Keratinocyte (primary cell): ENCODE measurements around the gene AGXT2. TPM values are rescaled to one million over a fixed set of nuclear protein-coding genes. Genes with fewer than 3 reads are reported as not detected.

Experiments used
- DNase-seq: peaks from one replicate; pipeline ENCODE4 v3.0.0-alpha.2; 2011; ENCODE audit warnings: low read depth, missing footprints, low spot score
- FAIRE-seq: peaks from 2 replicates; lab custom pipeline; 2011; peaks lifted over from hg19 to GRCh38; lab: Jason Lieb, UNC
- H2AFZ ChIP-seq: 2 replicates; pipeline ENCODE4 v1.6.0; 2012; ENCODE audit warnings: low read length, control low read depth, inconsistent platforms; ENCODE audit not compliant: control insufficient read depth
- H3K27ac ChIP-seq: 2 replicates; pipeline ENCODE4 v1.5.1; 2011; ENCODE audit warnings: low read length; ENCODE audit not compliant: control insufficient read depth, insufficient read depth
- H3K27me3 ChIP-seq: 3 replicates; pipeline ENCODE4 v1.6.0; 2011; ENCODE audit warnings: low read length; ENCODE audit not compliant: control insufficient read depth, insufficient read depth; ENCODE audit errors: extremely low read depth
- H3K36me3 ChIP-seq, 2 experiments: 2 replicates in 1 of 2; 3 replicates in 1 of 2; pipeline ENCODE4 v1.5.1; 2011; ENCODE audit warnings: low read length in 2 of 2, mild to moderate bottlenecking in 1 of 2; ENCODE audit not compliant: control insufficient read depth in 2 of 2, insufficient read depth in 2 of 2; ENCODE audit errors: extremely low read depth in 1 of 2
- H3K4me1 ChIP-seq: 3 replicates; pipeline ENCODE4 v1.5.1; 2011; ENCODE audit warnings: low read length; ENCODE audit not compliant: control insufficient read depth, insufficient read depth; ENCODE audit errors: extremely low read depth
- H3K4me2 ChIP-seq: 3 replicates; pipeline ENCODE4 v1.6.0; 2011; ENCODE audit warnings: low read depth, low read length; ENCODE audit not compliant: control insufficient read depth, insufficient read depth; ENCODE audit errors: extremely low read depth
- H3K4me3 ChIP-seq, 3 experiments: fragments of 200-600 bp in 1 of 3; sonication (generic) in 1 of 3; 2 replicates in 2 of 3; 3 replicates in 1 of 3; pipeline ENCODE4 v1.5.1; 2011 to 2016; ENCODE audit warnings: low read length in 3 of 3, mild to moderate bottlenecking in 3 of 3, control low read depth in 2 of 3, inconsistent platforms in 1 of 3, low read depth in 1 of 3, mixed read lengths in 1 of 3, mixed run types in 1 of 3, moderate library complexity in 1 of 3; ENCODE audit not compliant: control insufficient read depth in 2 of 3, insufficient read depth in 2 of 3; ENCODE audit errors: extremely low read depth in 1 of 3
- H3K79me2 ChIP-seq: 2 replicates; pipeline ENCODE4 v1.6.0; 2012; ENCODE audit warnings: low read length; ENCODE audit not compliant: control insufficient read depth, insufficient read depth
- H3K9ac ChIP-seq: 3 replicates; pipeline ENCODE4 v1.6.0; 2011; ENCODE audit warnings: low read length; ENCODE audit not compliant: control insufficient read depth, insufficient read depth; ENCODE audit errors: extremely low read depth
- H3K9me1 ChIP-seq: 3 replicates; pipeline ENCODE4 v1.6.0; 2011; ENCODE audit warnings: low read length; ENCODE audit not compliant: control insufficient read depth, insufficient read depth; ENCODE audit errors: extremely low read depth
- H3K9me3 ChIP-seq: 2 replicates; pipeline ENCODE4 v1.5.1; 2012; ENCODE audit warnings: low read depth, low read length; ENCODE audit not compliant: control insufficient read depth
- H4K20me1 ChIP-seq: 3 replicates; pipeline ENCODE4 v1.6.0; 2011; ENCODE audit warnings: low read length; ENCODE audit not compliant: control insufficient read depth, insufficient read depth; ENCODE audit errors: extremely low read depth
- EZH2 ChIP-seq: IDR thresholded peaks from one replicate; pipeline ENCODE4 v1.6.1; 2012; ENCODE audit warnings: inconsistent platforms, mild to moderate bottlenecking, low read length, moderate library complexity
- dilution Hi-C: fragments of 300-500 bp; cut with MboI; formaldehyde crosslinking; loops from one replicate; pipeline ENCODE4 v1.7.0; 2020; ENCODE audit warnings: low sequenced_read_pairs; ENCODE audit not compliant: extremely low pct_ligation_motif_present
- polyA plus RNA-seq, 5 experiments: library from polyadenylated mRNA; depleted of rRNA in 3 of 5; stranded (reverse) in 3 of 5; stranded (forward) in 1 of 5; unstranded in 1 of 5; fragments of >200 nt; gene quantifications; 1 replicate in 1 of 5; 2 replicates in 3 of 5; 3 replicates in 1 of 5; pipeline versions ENCODE4 v1.2.1 to v1.2.3, GENCODE V29; 2011 to 2012; ENCODE audit warnings: missing spikeins in 2 of 5, low read depth in 1 of 5, low replicate concordance in 1 of 5
- TF ChIP-seq, protein P1 (sequence below), 3 experiments: IDR thresholded peaks in 1 of 3; conservative IDR thresholded peaks in 1 of 3; optimal IDR thresholded peaks in 1 of 3; 2 replicates in 2 of 3; 3 replicates in 1 of 3; pipeline versions ENCODE3 to v1.5.1; 2011; ENCODE audit warnings: low read length in 3 of 3, mild to moderate bottlenecking in 3 of 3, moderate library complexity in 2 of 3, control low read depth in 1 of 3, inconsistent platforms in 1 of 3; ENCODE audit not compliant: insufficient read depth in 2 of 3; ENCODE audit errors: extremely low read depth in 1 of 3

The AGXT2 gene
- polyA plus RNA-seq, 1 donor (not counting 4 experiments of a cell fraction or from before 2014, with no cell fraction given), result not detected

- Histone ChIP-seq H3K4me3 (no peak overlapping the region), H3K9me1 (no peaks in the 10 kb centered on the region), H3K4me2 (no peak overlapping the region), H2AFZ (no peak overlapping the region), H3K27me3 (no peaks in the 10 kb centered on the region), H4K20me1 (no peaks in the 10 kb centered on the region), H3K9me3 (no peaks in the 10 kb centered on the region), H3K27ac (no peak overlapping the region), H3K4me1 (no peaks in the 10 kb centered on the region), H3K9ac (no peak overlapping the region), H3K36me3 (no peaks in the 10 kb centered on the region), H3K79me2 (no peaks in the 10 kb centered on the region)
- TF ChIP-seq EZH2, result no peak
- TF ChIP-seq, protein P1, sequence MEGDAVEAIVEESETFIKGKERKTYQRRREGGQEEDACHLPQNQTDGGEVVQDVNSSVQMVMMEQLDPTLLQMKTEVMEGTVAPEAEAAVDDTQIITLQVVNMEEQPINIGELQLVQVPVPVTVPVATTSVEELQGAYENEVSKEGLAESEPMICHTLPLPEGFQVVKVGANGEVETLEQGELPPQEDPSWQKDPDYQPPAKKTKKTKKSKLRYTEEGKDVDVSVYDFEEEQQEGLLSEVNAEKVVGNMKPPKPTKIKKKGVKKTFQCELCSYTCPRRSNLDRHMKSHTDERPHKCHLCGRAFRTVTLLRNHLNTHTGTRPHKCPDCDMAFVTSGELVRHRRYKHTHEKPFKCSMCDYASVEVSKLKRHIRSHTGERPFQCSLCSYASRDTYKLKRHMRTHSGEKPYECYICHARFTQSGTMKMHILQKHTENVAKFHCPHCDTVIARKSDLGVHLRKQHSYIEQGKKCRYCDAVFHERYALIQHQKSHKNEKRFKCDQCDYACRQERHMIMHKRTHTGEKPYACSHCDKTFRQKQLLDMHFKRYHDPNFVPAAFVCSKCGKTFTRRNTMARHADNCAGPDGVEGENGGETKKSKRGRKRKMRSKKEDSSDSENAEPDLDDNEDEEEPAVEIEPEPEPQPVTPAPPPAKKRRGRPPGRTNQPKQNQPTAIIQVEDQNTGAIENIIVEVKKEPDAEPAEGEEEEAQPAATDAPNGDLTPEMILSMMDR (optimal IDR thresholded peaks at IDR 0.05 in 1 of 3, IDR thresholded peaks at IDR 0.05 in 1 of 3, conservative IDR thresholded peaks at IDR 0.05 in 1 of 3; ENCODE audit: extremely low read depth in 1 of 3, insufficient read depth in 2 of 3, low read length in 3 of 3), result no peak
- DNase-seq, result no peak
- dilution Hi-C loops, result no loop called here
- no peak for FAIRE-seq
These were observed 47.2 kb upstream of the AGXT2 start for GRCh38 chr5:35094948-35095347.

DNA sequence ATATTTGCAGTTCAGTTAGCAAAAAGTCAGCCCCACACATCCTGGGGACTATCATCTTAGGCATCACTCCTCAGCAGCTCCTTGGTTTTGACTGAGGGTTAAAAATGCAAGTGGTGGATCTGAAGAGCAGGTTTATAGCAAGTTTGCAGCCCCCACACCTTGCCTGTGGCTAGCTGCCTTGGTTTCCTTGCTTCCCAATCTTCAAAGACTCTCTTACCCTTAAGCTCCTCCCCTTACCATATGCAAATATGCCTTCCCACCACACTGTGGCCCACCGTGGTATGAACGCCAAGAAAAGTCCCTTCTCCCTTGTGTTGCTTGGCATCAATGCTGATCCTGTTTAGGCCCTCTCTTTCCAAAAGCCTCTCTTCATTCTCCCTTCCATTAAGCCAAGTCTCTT lies 45.0 kb upstream of the AGXT2 start:
- dilution Hi-C loops, result no loop called here
- Histone ChIP-seq H3K9me3 (no peaks in the 10 kb centered on the region), H3K79me2 (no peaks in the 10 kb centered on the region), H3K27me3 (no peaks in the 10 kb centered on the region), H3K4me1 (no peaks in the 10 kb centered on the region), H3K27ac (no peak overlapping the region), H3K9me1 (no peaks in the 10 kb centered on the region), H3K4me2 (no peak overlapping the region), H3K4me3 (no peak overlapping the region), H3K9ac (no peak overlapping the region), H3K36me3 (no peaks in the 10 kb centered on the region), H4K20me1 (no peaks in the 10 kb centered on the region), H2AFZ (no peak overlapping the region)
- DNase-seq, result no peak
- FAIRE-seq, result no peak
- TF ChIP-seq, protein P1 (optimal IDR thresholded peaks at IDR 0.05 in 1 of 3, IDR thresholded peaks at IDR 0.05 in 1 of 3, conservative IDR thresholded peaks at IDR 0.05 in 1 of 3; ENCODE audit: extremely low read depth in 1 of 3, insufficient read depth in 2 of 3, low read length in 3 of 3), result no peak
- TF ChIP-seq EZH2, result no peak
